Gastrocnemius medialis (tissue), 4 donors: ENCODE measurements around the gene ZNF521. TPM values are rescaled to one million over a fixed set of nuclear protein-coding genes. Genes with fewer than 3 reads are reported as not detected.

Source experiments
- ATAC-seq, 2 donors: fragments of 150-250 bp; one replicate each; pipeline ENCODE4 v1.9.1; 2016
- DNase-seq, 2 donors: peaks; one replicate each; pipeline ENCODE4 v3.0.0-alpha.2; 2019
- H3K27ac ChIP-seq, 4 donors: fragments of 200-600 bp; sonication (generic); 1 replicate in 1 of 4; 2 replicates in 3 of 4; pipeline ENCODE4 v1.5.1; 2016 to 2018; ENCODE audit warnings: mild to moderate bottlenecking in 2 of 4, moderate library complexity in 1 of 4
- H3K27me3 ChIP-seq, 3 donors: fragments of 200-600 bp; sonication (generic) in 2 of 3; 1 replicate in 1 of 3; 2 replicates in 2 of 3; pipeline versions ENCODE4 v1.5.1 to v1.6.0; 2016 to 2019; ENCODE audit warnings: mild to moderate bottlenecking in 1 of 3, moderate library complexity in 1 of 3
- H3K36me3 ChIP-seq, 2 donors: fragments of 200-600 bp; sonication (generic) in 1 of 2; one replicate each; pipeline ENCODE4 v1.5.1; 2017 to 2018
- H3K4me1 ChIP-seq, 2 donors: fragments of 200-600 bp; sonication (generic) in 1 of 2; one replicate each; pipeline ENCODE4 v1.5.1; 2016 to 2017; ENCODE audit warnings: mild to moderate bottlenecking in 2 of 2
- H3K4me3 ChIP-seq, 4 donors: fragments of 200-600 bp; sonication (generic) in 3 of 4; 1 replicate in 1 of 4; 2 replicates in 3 of 4; pipeline ENCODE4 v1.5.1; 2016 to 2019; ENCODE audit warnings: mild to moderate bottlenecking in 2 of 4
- H3K9me3 ChIP-seq, 3 donors: fragments of 200-600 bp; sonication (generic) in 2 of 3; 1 replicate in 1 of 3; 2 replicates in 2 of 3; pipeline ENCODE4 v1.5.1; 2016 to 2019
- POLR2A ChIP-seq, 2 donors: fragments of 450-650 bp; IDR thresholded peaks; one replicate each; pipeline ENCODE4 v1.6.1; 2017; ENCODE audit warnings: antibody characterized with exemption in 2 of 2, mild to moderate bottlenecking in 2 of 2, moderate library complexity in 2 of 2
- in situ Hi-C, 4 donors: fragments of 200-750 bp; cut with MboI; loops; one replicate each; pipeline versions ENCODE4 v1.15.0 to v1.8.0; 2017; ENCODE audit warnings: low sequenced_read_pairs in 4 of 4
- intact Hi-C: fragments of 100-400 bp; cut with DNase I; formaldehyde crosslinking; loops from one replicate; pipeline ENCODE4 v1.15.1; 2023; ENCODE audit warnings: low total_unique reads
- total RNA-seq, 4 donors: library from RNA; depleted of rRNA; stranded (reverse); fragments of >200 nt; gene quantifications; one replicate each; pipeline versions ENCODE4 v1.1.0 to v1.2.3, GENCODE V29; 2016
- TF ChIP-seq, protein P1 (sequence below), 5 experiments: fragments of 450-650 bp in 3 of 5; fragments of 200-600 bp in 2 of 5; sonication (generic) in 2 of 5; IDR thresholded peaks in 4 of 5; conservative IDR thresholded peaks in 1 of 5; 1 replicate in 4 of 5; 2 replicates in 1 of 5; pipeline ENCODE4 v1.5.1; 2016 to 2019; ENCODE audit warnings: antibody characterized with exemption in 5 of 5, mild to moderate bottlenecking in 3 of 5, moderate library complexity in 3 of 5

ZNF521 gene
- total RNA-seq, 4 donors from 2014 or later: 3.5 to 15.6 (median 4.7) TPM

DNA sequence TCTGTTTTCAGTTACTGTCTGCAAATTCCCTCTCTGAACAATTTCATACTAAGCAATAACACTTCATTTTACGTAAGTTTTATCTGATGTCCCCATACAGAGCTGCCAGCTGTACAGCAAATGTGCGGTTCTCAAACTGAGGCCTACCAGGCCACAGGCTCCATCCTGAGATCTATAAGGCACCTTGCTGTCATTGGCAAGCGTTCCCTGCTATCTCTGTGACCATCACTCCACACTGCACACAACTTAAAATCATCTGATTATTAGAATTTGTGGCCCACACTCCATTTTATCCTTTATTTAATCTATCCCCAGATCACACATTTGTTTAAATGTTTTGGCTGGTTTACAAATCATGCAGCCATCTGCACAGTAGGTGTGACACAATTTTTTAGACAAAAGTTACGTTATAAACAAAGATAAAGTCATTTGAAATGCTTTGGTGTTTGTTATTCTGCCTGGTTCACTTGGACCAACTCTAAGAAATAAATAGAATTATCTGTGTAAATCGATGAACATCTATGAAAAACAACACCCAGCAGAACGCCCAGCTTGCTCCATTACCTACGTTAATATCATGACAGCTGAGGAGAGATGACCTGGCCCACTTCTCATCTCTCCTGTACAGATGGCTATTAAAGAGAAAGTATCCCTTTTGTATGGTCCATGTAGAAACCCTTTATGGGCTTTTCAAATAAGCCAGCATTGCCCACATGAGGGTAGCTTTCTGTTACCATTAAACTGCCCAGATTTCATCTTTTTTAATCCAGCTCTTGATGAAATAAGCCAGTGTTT, 162.4 kb downstream of the ZNF521 start:
- TF ChIP-seq, protein P1, sequence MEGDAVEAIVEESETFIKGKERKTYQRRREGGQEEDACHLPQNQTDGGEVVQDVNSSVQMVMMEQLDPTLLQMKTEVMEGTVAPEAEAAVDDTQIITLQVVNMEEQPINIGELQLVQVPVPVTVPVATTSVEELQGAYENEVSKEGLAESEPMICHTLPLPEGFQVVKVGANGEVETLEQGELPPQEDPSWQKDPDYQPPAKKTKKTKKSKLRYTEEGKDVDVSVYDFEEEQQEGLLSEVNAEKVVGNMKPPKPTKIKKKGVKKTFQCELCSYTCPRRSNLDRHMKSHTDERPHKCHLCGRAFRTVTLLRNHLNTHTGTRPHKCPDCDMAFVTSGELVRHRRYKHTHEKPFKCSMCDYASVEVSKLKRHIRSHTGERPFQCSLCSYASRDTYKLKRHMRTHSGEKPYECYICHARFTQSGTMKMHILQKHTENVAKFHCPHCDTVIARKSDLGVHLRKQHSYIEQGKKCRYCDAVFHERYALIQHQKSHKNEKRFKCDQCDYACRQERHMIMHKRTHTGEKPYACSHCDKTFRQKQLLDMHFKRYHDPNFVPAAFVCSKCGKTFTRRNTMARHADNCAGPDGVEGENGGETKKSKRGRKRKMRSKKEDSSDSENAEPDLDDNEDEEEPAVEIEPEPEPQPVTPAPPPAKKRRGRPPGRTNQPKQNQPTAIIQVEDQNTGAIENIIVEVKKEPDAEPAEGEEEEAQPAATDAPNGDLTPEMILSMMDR (IDR thresholded peaks at IDR 0.05 in 4 of 5, conservative IDR thresholded peaks at IDR 0.05 in 1 of 5): no peak
- TF ChIP-seq POLR2A (IDR thresholded peaks at IDR 0.05): no peak
- Histone ChIP-seq H3K4me1 (no peaks in the 10 kb centered on the region), H3K9me3 (no peaks in the 10 kb centered on the region), H3K27me3 (no peaks in the 10 kb centered on the region), H3K4me3 (no peak overlapping the region), H3K27ac (no peak overlapping the region), H3K36me3 (no peaks in the 10 kb centered on the region)
- intact Hi-C loops (no loop called here), in situ Hi-C loops (no loop called here)
- DNase-seq (no peak), ATAC-seq (no peak)

DNA sequence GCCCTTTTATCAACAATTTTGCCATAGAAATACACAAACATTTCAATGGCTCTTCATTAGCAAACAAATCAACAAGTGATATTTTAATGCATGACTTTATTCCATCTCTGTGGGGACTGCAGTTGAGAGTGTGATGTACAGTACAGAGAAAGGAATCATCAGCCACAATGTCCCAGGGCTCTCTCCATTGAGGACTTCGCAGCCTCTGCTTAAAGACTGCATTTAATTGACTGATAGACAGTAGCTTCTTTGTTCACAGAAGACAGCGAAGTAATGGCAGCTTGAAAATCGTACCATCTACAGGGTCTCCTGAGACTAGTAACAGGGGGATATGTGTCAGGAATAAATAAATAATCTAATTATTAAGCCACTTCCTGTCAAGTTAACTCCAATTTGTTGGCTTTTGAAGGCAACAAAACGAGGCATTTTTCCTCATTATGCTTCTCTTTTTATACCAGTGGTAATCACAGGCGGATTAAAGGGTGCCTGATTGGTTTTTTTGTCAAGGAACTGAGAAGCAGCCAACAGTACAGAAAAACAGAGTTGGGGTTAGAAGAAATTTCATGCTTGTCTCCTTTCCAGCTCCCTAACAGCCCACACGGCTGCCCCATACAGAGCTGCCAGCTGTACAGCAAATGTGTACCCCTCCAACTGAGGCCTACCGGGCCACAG, 164.3 kb downstream of the ZNF521 start:
- Histone ChIP-seq H3K27ac (no peak overlapping the region), H3K4me1 (no peaks in the 10 kb centered on the region), H3K9me3 (no peaks in the 10 kb centered on the region), H3K27me3 (no peaks in the 10 kb centered on the region), H3K4me3 (no peak overlapping the region), H3K36me3 (no peaks in the 10 kb centered on the region)
- TF ChIP-seq, protein P1 (IDR thresholded peaks at IDR 0.05 in 4 of 5, conservative IDR thresholded peaks at IDR 0.05 in 1 of 5): no peak
- TF ChIP-seq POLR2A (IDR thresholded peaks at IDR 0.05): no peak
- ATAC-seq: no peak
- DNase-seq: no peak
- intact Hi-C loops: no loop called here
- in situ Hi-C loops: no loop called here

DNA sequence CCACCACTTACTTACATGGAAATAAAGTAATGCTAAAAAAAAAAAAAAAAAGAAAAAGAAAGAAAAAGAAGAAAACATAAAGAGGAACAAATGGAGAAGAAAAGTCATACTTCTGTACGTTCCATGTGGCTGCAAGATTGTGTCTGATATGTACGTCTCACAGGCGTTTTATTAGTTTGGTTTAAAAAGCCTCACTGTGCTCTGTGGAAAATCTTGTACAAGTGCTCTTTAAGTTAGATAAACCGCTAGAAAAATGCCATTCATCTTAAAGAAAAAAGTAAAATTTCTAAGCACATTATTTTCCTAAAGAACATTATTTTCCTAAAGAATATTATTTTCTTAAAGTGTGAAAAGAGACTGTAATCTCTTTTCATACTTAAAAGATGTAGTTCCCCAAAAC, 165.1 kb downstream of the ZNF521 start:
- peaks cover 3 to 4% of the 10 kb centered on the region in 2 donors for H3K4me1 ChIP-seq
- intact Hi-C loops (no loop called here), in situ Hi-C loops (no loop called here)
- no peaks in the 10 kb centered on the region for H3K27me3 ChIP-seq
- no peak overlapping the region for H3K4me3 ChIP-seq
- H3K9me3 ChIP-seq: no peaks in the 10 kb centered on the region
- H3K36me3 ChIP-seq: no peaks in the 10 kb centered on the region
- H3K27ac ChIP-seq: no peak overlapping the region
- TF ChIP-seq, protein P1 (IDR thresholded peaks at IDR 0.05 in 4 of 5, conservative IDR thresholded peaks at IDR 0.05 in 1 of 5): no peak
- no peak for TF ChIP-seq POLR2A (IDR thresholded peaks at IDR 0.05)
- ATAC-seq: no peak
- DNase-seq: no peak

DNA sequence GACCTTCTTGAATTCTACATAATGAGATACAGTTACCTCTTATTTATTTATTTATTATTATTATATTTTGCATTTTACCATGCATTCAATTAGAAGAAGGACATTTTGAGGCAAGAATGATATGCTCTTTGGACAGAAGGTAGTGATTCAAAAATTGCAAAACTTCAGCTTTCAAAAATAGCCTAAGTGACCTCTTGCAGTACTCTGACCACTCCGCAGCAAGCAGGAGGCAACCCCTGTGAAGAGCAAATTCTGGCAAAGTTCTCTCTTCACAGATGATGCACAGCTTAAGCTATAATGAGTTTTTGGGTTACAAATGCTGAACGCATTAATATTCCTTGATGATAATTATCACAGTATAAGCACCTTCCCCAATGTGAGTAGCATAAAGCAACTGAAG, 170.0 kb downstream of the ZNF521 start:
- Histone ChIP-seq H3K4me1 (peaks cover 3 to 11% of the 10 kb centered on the region in 2 donors), H3K27ac (no peak overlapping the region), H3K27me3 (no peaks in the 10 kb centered on the region), H3K9me3 (no peaks in the 10 kb centered on the region), H3K36me3 (no peaks in the 10 kb centered on the region), H3K4me3 (no peak overlapping the region)
- DNase-seq: no peak
- no peak for ATAC-seq
- in situ Hi-C loops (no loop called here), intact Hi-C loops (no loop called here)
- TF ChIP-seq, protein P1 (IDR thresholded peaks at IDR 0.05 in 4 of 5, conservative IDR thresholded peaks at IDR 0.05 in 1 of 5): no peak
- TF ChIP-seq POLR2A (IDR thresholded peaks at IDR 0.05): no peak
